ENCODE data around the gene SAP30BP.

Gene SAP30BP

GRCh38 chr17:75645889-75646637 lies 21.1 kb upstream of the SAP30BP start:
- ChIA-PET POLR2A (interaction anchor here (0.5 to 2.4 kb wide), 8 partner anchors 8 to 252 kb away, joined by 3 to 13 read pairs (median 4); partner anchors contain the start of genes RECQL5, SAP30BP and SMIM5), CTCF (interaction anchor here (0.8 to 29.3 kb wide), 11 partner anchors 6 to 375 kb away, joined by 3 to 834 read pairs (median 4); partner anchors contain the start of genes MIF4GD and SMIM5)
- peak; percentile 86 to 92 (median 87) for DNase-seq
- 14% methylated on average over 11 of the region's 17 CpGs for WGBS (ENCODE audit: insufficient coverage)
- peak overlapping the region; percentile 95 to 96 for H3K27ac ChIP-seq (ENCODE audit: insufficient read depth in 1 of 2, low read depth in 1 of 2, low read length in 2 of 2, poor library complexity in 1 of 2, severe bottlenecking in 2 of 2)
- no peaks in the 10 kb centered on the region for H3K9me3 ChIP-seq (ENCODE audit: control extremely low read depth in 1 of 5, control insufficient read depth in 4 of 5, insufficient read depth in 2 of 5, low read depth in 1 of 5, low read length in 4 of 5)
- H3K36me3 ChIP-seq (ENCODE audit: control insufficient read depth in 4 of 4, insufficient read depth in 4 of 4, low read length in 3 of 4), result peaks cover 0 to 36% (median 24%) of the 10 kb centered on the region in 4 experiments
- H3K27me3 ChIP-seq (replicated peaks in 2 of 5; ENCODE audit: control insufficient read depth in 4 of 5, insufficient read depth in 5 of 5, low read length in 4 of 5), result no peaks in the 10 kb centered on the region
- H3K4me3 ChIP-seq (ENCODE audit: control insufficient read depth in 1 of 7, extremely low read depth in 1 of 7, insufficient read depth in 4 of 7, low read depth in 2 of 7, low read length in 6 of 7), result peak overlapping the region in 4 of 7 experiments; percentile 7 to 59 (median 40)
- H3K4me1 ChIP-seq (ENCODE audit: control extremely low read depth in 1 of 4, control insufficient read depth in 4 of 4, insufficient read depth in 4 of 4, low read length in 3 of 4), result peaks cover 7 to 39% (median 24%) of the 10 kb centered on the region in 4 experiments

GRCh38 chr17:75646638-75646992 lies 20.5 kb upstream of the SAP30BP start:
- CTCF ChIA-PET, result interaction anchor here (0.8 to 29.3 kb wide), 9 partner anchors 5 to 376 kb away, joined by 3 to 834 read pairs (median 3); partner anchors contain the start of genes MIF4GD and SMIM5
- Histone ChIP-seq H3K36me3 (ENCODE audit: control insufficient read depth in 4 of 4, insufficient read depth in 4 of 4, low read length in 3 of 4) (peaks cover 0 to 38% (median 25%) of the 10 kb centered on the region in 4 experiments), H3K27me3 (replicated peaks in 2 of 5; ENCODE audit: control insufficient read depth in 4 of 5, insufficient read depth in 5 of 5, low read length in 4 of 5) (no peaks in the 10 kb centered on the region), H3K27ac (ENCODE audit: insufficient read depth in 1 of 2, low read depth in 1 of 2, low read length in 2 of 2, poor library complexity in 1 of 2, severe bottlenecking in 2 of 2) (peak overlapping the region; percentile 95 to 96), H3K4me3 (ENCODE audit: control insufficient read depth in 1 of 7, extremely low read depth in 1 of 7, insufficient read depth in 4 of 7, low read depth in 2 of 7, low read length in 6 of 7) (peak overlapping the region in 4 of 7 experiments; percentile 7 to 59 (median 40)), H3K9me3 (ENCODE audit: control extremely low read depth in 1 of 5, control insufficient read depth in 4 of 5, insufficient read depth in 2 of 5, low read depth in 1 of 5, low read length in 4 of 5) (no peaks in the 10 kb centered on the region), H3K4me1 (ENCODE audit: control extremely low read depth in 1 of 4, control insufficient read depth in 4 of 4, insufficient read depth in 4 of 4, low read length in 3 of 4) (peaks cover 7 to 39% (median 24%) of the 10 kb centered on the region in 4 experiments)
- POLR2A ChIA-PET, result interaction anchor here (0.7 to 2.4 kb wide), 7 partner anchors 9 to 252 kb away, joined by 3 to 13 read pairs (median 5); partner anchors contain the start of genes RECQL5, SAP30BP and SMIM5
- 87% methylated on average over 6 of the region's 6 CpGs for WGBS (ENCODE audit: insufficient coverage)
- DNase-seq, result no peak

GRCh38 chr17:75647061-75647460 lies 20.1 kb upstream of the SAP30BP start:
- peaks cover 7 to 37% (median 23%) of the 10 kb centered on the region in 4 experiments for H3K4me1 ChIP-seq (ENCODE audit: control extremely low read depth in 1 of 4, control insufficient read depth in 4 of 4, insufficient read depth in 4 of 4, low read length in 3 of 4)
- H3K36me3 ChIP-seq (ENCODE audit: control insufficient read depth in 4 of 4, insufficient read depth in 4 of 4, low read length in 3 of 4), result peaks cover 0 to 38% (median 25%) of the 10 kb centered on the region in 4 experiments
- no peak overlapping the region for H3K4me3 ChIP-seq (ENCODE audit: control insufficient read depth in 1 of 7, extremely low read depth in 1 of 7, insufficient read depth in 4 of 7, low read depth in 2 of 7, low read length in 6 of 7)
- POLR2A ChIA-PET, result interaction anchor here (0.7 to 1.8 kb wide), 3 partner anchors 9 to 251 kb away, joined by 3 to 7 read pairs (median 3); no protein-coding TSS in a partner anchor
- no peaks in the 10 kb centered on the region for H3K9me3 ChIP-seq (ENCODE audit: control extremely low read depth in 1 of 5, control insufficient read depth in 4 of 5, insufficient read depth in 2 of 5, low read depth in 1 of 5, low read length in 4 of 5)
- no peaks in the 10 kb centered on the region for H3K27me3 ChIP-seq (replicated peaks in 2 of 5; ENCODE audit: control insufficient read depth in 4 of 5, insufficient read depth in 5 of 5, low read length in 4 of 5)
- 100% methylated on average over 6 of the region's 7 CpGs for WGBS (ENCODE audit: insufficient coverage)
- no peak for DNase-seq
- CTCF ChIA-PET, result interaction anchor here (1.1 to 29.3 kb wide), 3 partner anchors 5 to 35 kb away, joined by 3 to 834 read pairs (median 834); partner anchors contain the start of gene SMIM5
- peak overlapping the region; percentile 95 to 96 for H3K27ac ChIP-seq (ENCODE audit: insufficient read depth in 1 of 2, low read depth in 1 of 2, low read length in 2 of 2, poor library complexity in 1 of 2, severe bottlenecking in 2 of 2)

GRCh38 chr17:75647921-75648320 lies 19.2 kb upstream of the SAP30BP start:
- H3K4me3 ChIP-seq (ENCODE audit: control insufficient read depth in 1 of 7, extremely low read depth in 1 of 7, insufficient read depth in 4 of 7, low read depth in 2 of 7, low read length in 6 of 7), result no peak overlapping the region
- no peaks in the 10 kb centered on the region for H3K27me3 ChIP-seq (replicated peaks in 2 of 5; ENCODE audit: control insufficient read depth in 4 of 5, insufficient read depth in 5 of 5, low read length in 4 of 5)
- DNase-seq, result no peak
- POLR2A ChIA-PET, result no interaction called here
- H3K9me3 ChIP-seq (ENCODE audit: control extremely low read depth in 1 of 5, control insufficient read depth in 4 of 5, insufficient read depth in 2 of 5, low read depth in 1 of 5, low read length in 4 of 5), result no peaks in the 10 kb centered on the region
- CTCF ChIA-PET, result interaction anchor here (0.7 to 29.3 kb wide), 3 partner anchors 4 to 100 kb away, joined by 3 to 834 read pairs (median 834); partner anchors contain the start of gene SMIM5
- H3K4me1 ChIP-seq (ENCODE audit: control extremely low read depth in 1 of 4, control insufficient read depth in 4 of 4, insufficient read depth in 4 of 4, low read length in 3 of 4), result peaks cover 7 to 38% (median 27%) of the 10 kb centered on the region in 4 experiments
- peaks cover 0 to 42% (median 27%) of the 10 kb centered on the region in 4 experiments for H3K36me3 ChIP-seq (ENCODE audit: control insufficient read depth in 4 of 4, insufficient read depth in 4 of 4, low read length in 3 of 4)
- 98% methylated on average over 6 of the region's 7 CpGs for WGBS (ENCODE audit: insufficient coverage)
- peak overlapping the region; percentile 95 to 96 for H3K27ac ChIP-seq (ENCODE audit: insufficient read depth in 1 of 2, low read depth in 1 of 2, low read length in 2 of 2, poor library complexity in 1 of 2, severe bottlenecking in 2 of 2)

- Histone ChIP-seq H3K4me3 (ENCODE audit: control insufficient read depth in 1 of 7, extremely low read depth in 1 of 7, insufficient read depth in 4 of 7, low read depth in 2 of 7, low read length in 6 of 7) (no peak overlapping the region), H3K9me3 (ENCODE audit: control extremely low read depth in 1 of 5, control insufficient read depth in 4 of 5, insufficient read depth in 2 of 5, low read depth in 1 of 5, low read length in 4 of 5) (no peaks in the 10 kb centered on the region), H3K27ac (ENCODE audit: insufficient read depth in 1 of 2, low read depth in 1 of 2, low read length in 2 of 2, poor library complexity in 1 of 2, severe bottlenecking in 2 of 2) (no peak overlapping the region), H3K36me3 (ENCODE audit: control insufficient read depth in 4 of 4, insufficient read depth in 4 of 4, low read length in 3 of 4) (peaks cover 0 to 43% (median 30%) of the 10 kb centered on the region in 4 experiments), H3K27me3 (replicated peaks in 2 of 5; ENCODE audit: control insufficient read depth in 4 of 5, insufficient read depth in 5 of 5, low read length in 4 of 5) (no peaks in the 10 kb centered on the region), H3K4me1 (ENCODE audit: control extremely low read depth in 1 of 4, control insufficient read depth in 4 of 4, insufficient read depth in 4 of 4, low read length in 3 of 4) (peaks cover 7 to 40% (median 30%) of the 10 kb centered on the region in 4 experiments)
- CTCF ChIA-PET, result interaction anchor here (0.6 to 22.9 kb wide), 7 partner anchors 10 to 104 kb away, joined by 3 to 834 read pairs (median 3); partner anchors contain the start of gene SMIM5
- WGBS (ENCODE audit: insufficient coverage), result 96% methylated on average over 6 of the region's 6 CpGs
- POLR2A ChIA-PET, result no interaction called here
- DNase-seq, result no peak
Observed at GRCh38 chr17:75649687-75650086, 17.5 kb upstream of the SAP30BP start.

GRCh38 chr17:75650874-75651273 lies 16.3 kb upstream of the SAP30BP start:
- WGBS (ENCODE audit: insufficient coverage), result 97% methylated on average over 7 of the region's 7 CpGs
- Histone ChIP-seq H3K4me1 (ENCODE audit: control extremely low read depth in 1 of 4, control insufficient read depth in 4 of 4, insufficient read depth in 4 of 4, low read length in 3 of 4) (peaks cover 0 to 28% (median 22%) of the 10 kb centered on the region in 4 experiments), H3K4me3 (ENCODE audit: control insufficient read depth in 1 of 7, extremely low read depth in 1 of 7, insufficient read depth in 4 of 7, low read depth in 2 of 7, low read length in 6 of 7) (no peak overlapping the region), H3K27ac (ENCODE audit: insufficient read depth in 1 of 2, low read depth in 1 of 2, low read length in 2 of 2, poor library complexity in 1 of 2, severe bottlenecking in 2 of 2) (no peak overlapping the region), H3K27me3 (replicated peaks in 2 of 5; ENCODE audit: control insufficient read depth in 4 of 5, insufficient read depth in 5 of 5, low read length in 4 of 5) (no peaks in the 10 kb centered on the region), H3K9me3 (ENCODE audit: control extremely low read depth in 1 of 5, control insufficient read depth in 4 of 5, insufficient read depth in 2 of 5, low read depth in 1 of 5, low read length in 4 of 5) (no peaks in the 10 kb centered on the region), H3K36me3 (ENCODE audit: control insufficient read depth in 4 of 4, insufficient read depth in 4 of 4, low read length in 3 of 4) (peaks cover 0 to 46% (median 35%) of the 10 kb centered on the region in 4 experiments)
- CTCF ChIA-PET, result interaction anchor here (0.8 to 22.9 kb wide), 6 partner anchors 17 to 103 kb away, joined by 3 to 834 read pairs (median 6); partner anchors contain the start of gene SMIM5
- POLR2A ChIA-PET, result no interaction called here
- DNase-seq, result no peak

Data from common myeloid progenitor, CD34-positive (primary cell).